ENCODE measurements around the gene REG3G.

REG3G gene

GRCh38 chr2:79001285-79001684, 24.2 kb upstream of the REG3G start:
- Mint-ChIP-seq H3K27me3 (ENCODE audit: low read depth, poor library complexity) (peaks cover 14% of the 10 kb centered on the region), H3K4me1 (peaks cover 14% of the 10 kb centered on the region), H3K4me3 (no peak overlapping the region)

GRCh38 chr2:79004680-79005079, 20.8 kb upstream of the REG3G start:
- no peak for DNase-seq
- Mint-ChIP-seq H3K36me3 (ENCODE audit: low read depth) (no peaks in the 10 kb centered on the region), H3K27ac (no peak overlapping the region), H3K9me3 (no peaks in the 10 kb centered on the region), H3K4me3 (no peak overlapping the region), H3K4me1 (peaks cover 14% of the 10 kb centered on the region), H3K27me3 (ENCODE audit: low read depth, poor library complexity) (peaks cover 3% of the 10 kb centered on the region)
- TF ChIP-seq CTCF (IDR thresholded peaks at IDR 0.05), result no peak

More at GRCh38 chr2:79001285-79001684, 24.2 kb upstream of the REG3G start:
- no peak overlapping the region for H3K27ac Mint-ChIP-seq
- no peak for DNase-seq
- H3K9me3 Mint-ChIP-seq, result no peaks in the 10 kb centered on the region
- TF ChIP-seq CTCF (IDR thresholded peaks at IDR 0.05), result no peak
- no peaks in the 10 kb centered on the region for H3K36me3 Mint-ChIP-seq (ENCODE audit: low read depth)

- Mint-ChIP-seq H3K27ac (peak overlapping the region; percentile 1), H3K36me3 (ENCODE audit: low read depth) (no peaks in the 10 kb centered on the region), H3K4me1 (peaks cover 14% of the 10 kb centered on the region), H3K4me3 (no peak overlapping the region), H3K9me3 (no peaks in the 10 kb centered on the region), H3K27me3 (ENCODE audit: low read depth, poor library complexity) (peaks cover 3% of the 10 kb centered on the region)
- TF ChIP-seq CTCF (IDR thresholded peaks at IDR 0.05), result no peak
- no peak for DNase-seq
These were observed 20.3 kb upstream of the REG3G start for GRCh38 chr2:79005216-79005615.

- Mint-ChIP-seq H3K9me3 (no peaks in the 10 kb centered on the region), H3K4me3 (no peak overlapping the region), H3K27ac (no peak overlapping the region), H3K36me3 (ENCODE audit: low read depth) (no peaks in the 10 kb centered on the region), H3K27me3 (ENCODE audit: low read depth, poor library complexity) (peaks cover 3% of the 10 kb centered on the region), H3K4me1 (peaks cover 14% of the 10 kb centered on the region)
- TF ChIP-seq CTCF (IDR thresholded peaks at IDR 0.05), result no peak
- no peak for DNase-seq
These were observed 16.1 kb upstream of the REG3G start for GRCh38 chr2:79009388-79009787.

- DNase-seq, result no peak
- Mint-ChIP-seq H3K27me3 (ENCODE audit: low read depth, poor library complexity) (peaks cover 3% of the 10 kb centered on the region), H3K4me1 (no peaks in the 10 kb centered on the region), H3K36me3 (ENCODE audit: low read depth) (no peaks in the 10 kb centered on the region), H3K4me3 (no peak overlapping the region), H3K9me3 (no peaks in the 10 kb centered on the region), H3K27ac (no peak overlapping the region)
- no peak for TF ChIP-seq CTCF (IDR thresholded peaks at IDR 0.05)
These were observed 14.0 kb upstream of the REG3G start for GRCh38 chr2:79011496-79011895.

- Mint-ChIP-seq H3K27ac (no peak overlapping the region), H3K9me3 (no peaks in the 10 kb centered on the region), H3K4me3 (no peak overlapping the region), H3K4me1 (no peaks in the 10 kb centered on the region), H3K36me3 (ENCODE audit: low read depth) (no peaks in the 10 kb centered on the region), H3K27me3 (ENCODE audit: low read depth, poor library complexity) (no peaks in the 10 kb centered on the region)
- no peak for DNase-seq
- no peak for TF ChIP-seq CTCF (IDR thresholded peaks at IDR 0.05)
These were observed 11.9 kb upstream of the REG3G start for GRCh38 chr2:79013629-79014028.
